H1 (cell line): ENCODE measurements around the gene DYTN. TPM values are rescaled to one million over a fixed set of nuclear protein-coding genes. Genes with fewer than 3 reads are reported as not detected.

Experiments used
- CTCF ChIA-PET: fragments of 300-600 bp; sonication (Branson Sonifier 250); formaldehyde crosslinking; loops from one replicate; lab custom pipeline; 2021; ENCODE audit not compliant: partially characterized antibody; lab: Charles Lee
- POLR2A ChIA-PET: fragments of 300-600 bp; sonication (Branson Sonifier 250); formaldehyde crosslinking; loops from one replicate; lab custom pipeline; 2021; ENCODE audit warnings: inconsistent platforms; ENCODE audit not compliant: partially characterized antibody; lab: Charles Lee
- DNase-seq, 2 experiments: peaks; one replicate each; pipeline versions ENCODE4 v3.0.0 to v3.0.0-alpha.2; 2010 to 2022; ENCODE audit warnings: low spot score in 2 of 2, low read depth in 1 of 2, mixed read lengths in 1 of 2
- FAIRE-seq: peaks from 2 replicates; lab custom pipeline; 2011; peaks lifted over from hg19 to GRCh38; lab: Jason Lieb, UNC
- H2AFZ ChIP-seq: 2 replicates; pipeline ENCODE4 v1.8.1; 2012; ENCODE audit warnings: low read length, inconsistent platforms
- H2AK5ac ChIP-seq: 2 replicates; pipeline ENCODE4 v1.6.1; 2013; ENCODE audit warnings: low read depth, low read length
- H2BK120ac ChIP-seq: replicated peaks from 2 replicates; pipeline ENCODE3; 2013; ENCODE audit warnings: low read depth, low read length, inconsistent platforms
- H2BK12ac ChIP-seq: 2 replicates; pipeline ENCODE4 v1.6.1; 2013; ENCODE audit warnings: low read depth, low read length
- H2BK15ac ChIP-seq: 2 replicates; pipeline ENCODE4 v1.6.1; 2013; ENCODE audit warnings: low read length
- H2BK20ac ChIP-seq: 2 replicates; pipeline ENCODE4 v1.6.1; 2013; ENCODE audit warnings: low read length
- H2BK5ac ChIP-seq: 2 replicates; pipeline ENCODE4 v1.6.1; 2013; ENCODE audit warnings: low read depth, low read length
- H3K14ac ChIP-seq: 2 replicates; pipeline ENCODE4 v1.6.1; 2013; ENCODE audit warnings: inconsistent platforms; ENCODE audit not compliant: insufficient read length
- H3K18ac ChIP-seq: 2 replicates; pipeline ENCODE4 v1.6.1; 2013; ENCODE audit warnings: low read length; ENCODE audit errors: extremely low read depth
- H3K23ac ChIP-seq: 2 replicates; pipeline ENCODE4 v1.6.1; 2013; ENCODE audit warnings: inconsistent platforms; ENCODE audit not compliant: insufficient read length
- H3K23me2 ChIP-seq: 2 replicates; pipeline ENCODE4 v1.6.1; 2013; ENCODE audit warnings: low read depth, low read length
- H3K27ac ChIP-seq: 2 replicates; pipeline ENCODE4 v1.6.1; 2011; ENCODE audit warnings: low read depth, low read length, inconsistent platforms
- H3K27me3 ChIP-seq, 4 experiments: replicated peaks in 1 of 4; 1 replicate in 1 of 4; 2 replicates in 3 of 4; pipeline versions ENCODE4 v1.6.1 to v1.8.1; 2011 to 2013; ENCODE audit warnings: low read length in 3 of 4, mild to moderate bottlenecking in 3 of 4, inconsistent platforms in 2 of 4, mixed read lengths in 2 of 4, moderate library complexity in 1 of 4; ENCODE audit not compliant: control insufficient read depth in 3 of 4, insufficient read depth in 3 of 4; ENCODE audit errors: extremely low read depth in 1 of 4
- H3K36me3 ChIP-seq, 4 experiments: 2 replicates each; pipeline versions ENCODE4 v1.6.1 to v1.8.1; 2011 to 2013; ENCODE audit warnings: mild to moderate bottlenecking in 4 of 4, low read length in 3 of 4, moderate library complexity in 2 of 4, control low read depth in 1 of 4, inconsistent platforms in 1 of 4; ENCODE audit not compliant: insufficient read depth in 4 of 4, control insufficient read depth in 2 of 4
- H3K4ac ChIP-seq: replicated peaks from 2 replicates; pipeline ENCODE3; 2013; ENCODE audit warnings: low read length, low read depth, mixed read lengths, inconsistent platforms; ENCODE audit not compliant: insufficient read length
- H3K4me1 ChIP-seq, 4 experiments: replicated peaks in 1 of 4; 1 replicate in 1 of 4; 2 replicates in 3 of 4; pipeline versions ENCODE4 v1.6.1 to v1.8.1; 2011 to 2013; ENCODE audit warnings: low read length in 3 of 4, inconsistent platforms in 2 of 4, mixed read lengths in 1 of 4; ENCODE audit not compliant: insufficient read depth in 4 of 4, control insufficient read depth in 3 of 4
- H3K4me2 ChIP-seq, 2 experiments: 2 replicates each; pipeline versions ENCODE4 v1.6.1 to v1.8.1; 2011 to 2013; ENCODE audit warnings: low read depth in 2 of 2, low read length in 2 of 2, control low read depth in 1 of 2, inconsistent platforms in 1 of 2, mild to moderate bottlenecking in 1 of 2; ENCODE audit not compliant: insufficient read depth in 1 of 2
- H3K4me3 ChIP-seq, 4 experiments: fragments of 200-600, 300-600 bp in 1 of 4; sonication (generic), shearing (Covaris generic), sonication (Bioruptor Twin) in 1 of 4; 2 replicates each; pipeline versions ENCODE4 v1.5.1 to v1.8.1; 2011 to 2016; ENCODE audit warnings: low read length in 4 of 4, low read depth in 3 of 4, control low read depth in 2 of 4, inconsistent platforms in 2 of 4, mild to moderate bottlenecking in 2 of 4, mixed read lengths in 1 of 4, moderate library complexity in 1 of 4; ENCODE audit not compliant: insufficient read depth in 2 of 4; ENCODE audit errors: extremely low read depth in 1 of 4
- H3K56ac ChIP-seq: replicated peaks from 2 replicates; pipeline ENCODE3; 2013; ENCODE audit warnings: low read depth, mild to moderate bottlenecking, mixed read lengths, low read length, inconsistent platforms; ENCODE audit not compliant: insufficient read length
- H3K79me1 ChIP-seq: 2 replicates; pipeline ENCODE4 v1.6.1; 2013; ENCODE audit warnings: low read depth, low read length, control low read depth
- H3K79me2 ChIP-seq, 2 experiments: 2 replicates each; pipeline versions ENCODE4 v1.6.1 to v1.8.1; 2012 to 2013; ENCODE audit warnings: low read length in 2 of 2, mild to moderate bottlenecking in 2 of 2, inconsistent platforms in 1 of 2; ENCODE audit not compliant: insufficient read depth in 2 of 2, control insufficient read depth in 1 of 2
- H3K9ac ChIP-seq, 4 experiments: replicated peaks in 1 of 4; 1 replicate in 1 of 4; 2 replicates in 3 of 4; pipeline versions ENCODE4 v1.6.1 to v1.8.1; 2011 to 2013; ENCODE audit warnings: low read depth in 3 of 4, low read length in 3 of 4, control low read depth in 2 of 4, mild to moderate bottlenecking in 2 of 4, moderate library complexity in 2 of 4, inconsistent platforms in 1 of 4; ENCODE audit errors: extremely low read depth in 1 of 4
- H3K9me3 ChIP-seq, 2 experiments: 2 replicates each; pipeline versions ENCODE4 v1.6.1 to v1.8.1; 2012 to 2013; ENCODE audit warnings: mild to moderate bottlenecking in 2 of 2, moderate library complexity in 2 of 2, control low read depth in 1 of 2, inconsistent platforms in 1 of 2, low read depth in 1 of 2, low read length in 1 of 2, mixed read lengths in 1 of 2; ENCODE audit not compliant: insufficient read depth in 2 of 2
- H4K20me1 ChIP-seq, 2 experiments: replicated peaks in 1 of 2; 2 replicates each; pipeline versions ENCODE3 to v1.8.1; 2011 to 2013; ENCODE audit warnings: inconsistent platforms in 2 of 2, low read length in 2 of 2, mild to moderate bottlenecking in 1 of 2; ENCODE audit not compliant: insufficient read depth in 2 of 2, control insufficient read depth in 1 of 2
- H4K5ac ChIP-seq: 2 replicates; pipeline ENCODE4 v1.6.1; 2013; ENCODE audit warnings: low read length, low read depth, mixed read lengths, inconsistent platforms; ENCODE audit not compliant: insufficient read length
- H4K8ac ChIP-seq: 2 replicates; pipeline ENCODE4 v1.8.0; 2013; ENCODE audit warnings: mild to moderate bottlenecking, moderate library complexity, low read length, inconsistent platforms; ENCODE audit not compliant: insufficient read depth; ENCODE audit errors: extremely low read depth
- H4K91ac ChIP-seq: replicated peaks from 2 replicates; pipeline ENCODE3; 2013; ENCODE audit warnings: low read length, mixed read lengths, inconsistent platforms; ENCODE audit not compliant: insufficient read length
- CHD1 ChIP-seq: IDR thresholded peaks from 2 replicates; pipeline ENCODE4 v1.6.1; 2012; ENCODE audit warnings: low read depth, low read length, improper control_type of control experiment
- CREB1 ChIP-seq: IDR thresholded peaks from 2 replicates; pipeline ENCODE4 v1.6.1; 2012; ENCODE audit warnings: inconsistent platforms
- EZH2 ChIP-seq: fragments of 200-600 bp; sonication (generic); IDR thresholded peaks from 2 replicates; pipeline ENCODE4 v1.7.1; 2012; ENCODE audit warnings: low read depth, mild to moderate bottlenecking, moderate library complexity, low read length, inconsistent platforms; ENCODE audit not compliant: severe bottlenecking
- GABPA ChIP-seq: IDR thresholded peaks from 2 replicates; pipeline ENCODE4 v1.6.1; 2011; ENCODE audit warnings: mild to moderate bottlenecking, low read length, moderate library complexity, borderline replicate concordance; ENCODE audit not compliant: insufficient read depth
- WGBS, 2 experiments: shearing (Covaris generic) in 1 of 2; methylation state at CpG; one replicate each; pipeline versions ENCODE4 v1.1.6 to v1.1.7; 2013 to 2015; ENCODE audit warnings: low lambda C conversion rate in 2 of 2, mixed read lengths in 2 of 2, inconsistent platforms in 1 of 2, low coverage in 1 of 2, missing lambda C conversion rate in 1 of 2; ENCODE audit not compliant: insufficient replicate concordance in 2 of 2, insufficient coverage in 1 of 2, insufficient read length in 1 of 2; ENCODE audit errors: extremely low coverage in 1 of 2, missing lambda C conversion rate in 1 of 2; 5-methylcytosine and 5-hydroxymethylcytosine counted together
- polyA plus RNA-seq, 7 experiments: library from polyadenylated mRNA; depleted of rRNA in 3 of 7; stranded (reverse) in 5 of 7; unstranded in 2 of 7; fragments of >200 nt in 5 of 7; fragments of 200-250 nt in 2 of 7; gene quantifications; 1 replicate in 5 of 7; 2 replicates in 1 of 7; 4 replicates in 1 of 7; pipeline versions ENCODE4 v1.2.1 to v1.2.3, GENCODE V29; 2011 to 2013; ENCODE audit warnings: missing spikeins in 2 of 7, mixed read lengths in 2 of 7
- total RNA-seq: library from RNA; stranded (reverse); fragmentation: NEBNext Ultra II Directional; extraction: Animal tissue kit (Norgen Biotek cat#: 25700); gene quantifications from 2 replicates; pipeline ENCODE4 v1.2.1, GENCODE V29; 2021

DYTN gene
- total and polyA plus RNA-seq, 2 of the 8 experiments (the other 6 are each of a cell fraction or from before 2014, with no cell fraction given) = not detected

GRCh38 chr2:206707164-206707701, 11.0 kb downstream of the DYTN start:
- Histone ChIP-seq H3K4ac (no peak overlapping the region), H2BK5ac (no peak overlapping the region), H2BK12ac (no peak overlapping the region), H3K56ac (no peak overlapping the region), H3K27ac (no peak overlapping the region), H3K23ac (no peak overlapping the region), H2BK20ac (no peak overlapping the region), H3K23me2 (no peaks in the 10 kb centered on the region), H2BK120ac (no peak overlapping the region), H2BK15ac (no peak overlapping the region), H3K9ac (no peak overlapping the region), H2AFZ (no peak overlapping the region), H3K27me3 (no peaks in the 10 kb centered on the region), H3K36me3 (no peaks in the 10 kb centered on the region), H3K14ac (no peak overlapping the region), H3K4me1 (no peaks in the 10 kb centered on the region), H4K5ac (no peak overlapping the region), H3K18ac (no peak overlapping the region), H3K79me1 (no peaks in the 10 kb centered on the region), H3K4me3 (no peak overlapping the region), H4K91ac (no peak overlapping the region), H4K8ac (no peak overlapping the region), H2AK5ac (no peak overlapping the region), H3K9me3 (no peaks in the 10 kb centered on the region), H3K79me2 (no peaks in the 10 kb centered on the region), H3K4me2 (no peak overlapping the region), H4K20me1 (no peaks in the 10 kb centered on the region)
- WGBS, 2 experiments = 92% methylated on average over 10 of the region's 10 CpGs; no CpG with 5 or more reads in 1 of the 2 experiments
- ChIA-PET POLR2A (no interaction called here), CTCF (interaction anchor here (0.6 to 2.7 kb wide), 5 partner anchors 11 to 1357 kb away, joined by 3 to 8 read pairs (median 3); no protein-coding TSS in a partner anchor)
- DNase-seq (no peak), FAIRE-seq (no peak)
- no peak for TF ChIP-seq CREB1
- no peak for TF ChIP-seq EZH2
- TF ChIP-seq CHD1 = no peak
- no peak for TF ChIP-seq GABPA
